CD4-positive, alpha-beta T cell treated with Interferon alpha-2 for 1 hour (primary cell): ENCODE measurements around the gene USP10.
"Not testable (repeated sequence)": the region's sequence is repeated elsewhere in the genome, so short reads cannot be mapped to it uniquely, and the experiment has no call there.

ENCODE experiments used
- DNase-seq, 2 donors: peaks; one replicate each; pipeline ENCODE4 v3.0.0-alpha.2; 2020 to 2022

USP10 gene

DNA sequence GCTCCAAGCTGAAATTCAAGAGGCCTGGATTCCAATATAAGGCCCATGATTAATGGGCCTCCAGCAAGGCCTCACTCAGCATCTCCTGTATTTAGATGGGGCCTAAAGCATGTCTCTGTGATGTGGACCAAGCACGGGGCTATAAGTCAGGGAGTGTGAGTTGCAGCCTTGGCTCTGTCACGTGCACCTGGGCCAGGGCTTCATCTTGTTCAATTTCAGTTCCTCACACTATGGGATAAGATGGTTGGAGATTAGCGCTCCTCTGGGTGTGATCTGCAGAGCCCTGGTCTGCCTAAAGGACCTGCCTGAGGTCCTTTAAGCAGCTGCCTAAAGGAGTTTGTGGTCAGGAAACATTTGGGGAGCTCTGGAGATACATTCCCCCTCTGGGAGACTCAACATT lies 26.2 kb upstream of the USP10 start:
- DNase-seq, result no peak

DNA sequence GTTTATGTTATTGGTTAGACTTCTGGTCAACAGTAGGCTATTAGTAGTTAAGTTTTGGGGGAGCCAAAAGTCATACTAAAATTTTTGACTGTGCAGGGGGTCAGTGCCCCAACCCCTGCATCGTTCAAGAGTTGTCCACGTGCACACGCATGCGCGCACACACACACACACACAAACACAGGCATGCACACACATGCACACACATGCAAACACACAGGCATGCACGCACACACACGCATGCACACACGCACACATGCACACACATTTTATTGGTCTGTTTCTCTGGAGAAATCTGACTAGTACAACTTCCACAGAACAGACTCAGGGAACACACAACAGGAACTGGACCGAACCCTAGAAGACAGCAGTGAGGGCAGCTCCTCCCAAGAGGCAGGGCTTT lies 24.4 kb upstream of the USP10 start:
- DNase-seq, result no peak

DNA sequence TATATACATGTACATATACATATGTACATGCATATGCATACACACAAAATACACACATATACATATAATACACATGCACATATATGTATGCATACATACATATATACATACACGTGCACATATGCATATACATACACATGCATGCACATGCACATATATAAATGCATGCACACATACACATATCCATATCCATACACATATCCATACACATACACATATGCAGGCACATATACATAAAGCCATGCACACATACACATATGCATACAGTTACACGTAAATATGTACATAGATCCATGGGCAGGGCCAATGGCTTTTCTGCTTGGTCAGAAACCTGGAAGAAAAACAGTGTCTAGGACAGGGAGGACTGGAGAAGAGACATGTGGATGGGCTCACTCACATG lies 23.9 kb upstream of the USP10 start:
- DNase-seq, result no peak

- DNase-seq, result no peak
Measured at GRCh38 chr16:84677017-84677803, 22.6 kb upstream of the USP10 start.

DNA sequence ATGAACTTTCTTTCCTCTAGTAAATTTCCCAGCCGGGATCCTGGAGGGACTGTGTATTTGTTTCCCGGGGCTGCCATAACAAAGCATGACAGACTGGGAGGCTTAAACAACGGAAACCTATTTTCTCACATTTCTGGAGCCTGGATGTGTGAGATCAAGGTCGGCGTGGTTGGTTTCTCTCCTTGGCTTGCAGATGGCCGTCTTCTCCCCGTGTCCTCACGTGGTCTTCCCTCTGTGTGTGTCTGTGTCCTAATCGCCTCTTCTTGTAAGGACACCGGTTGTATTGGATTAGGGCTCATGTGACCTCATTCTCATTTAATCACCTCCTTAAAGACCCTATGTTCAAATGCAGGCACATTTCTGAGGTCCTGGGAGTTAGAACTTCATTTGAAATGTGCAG lies 22.0 kb upstream of the USP10 start:
- no peak for DNase-seq

DNA sequence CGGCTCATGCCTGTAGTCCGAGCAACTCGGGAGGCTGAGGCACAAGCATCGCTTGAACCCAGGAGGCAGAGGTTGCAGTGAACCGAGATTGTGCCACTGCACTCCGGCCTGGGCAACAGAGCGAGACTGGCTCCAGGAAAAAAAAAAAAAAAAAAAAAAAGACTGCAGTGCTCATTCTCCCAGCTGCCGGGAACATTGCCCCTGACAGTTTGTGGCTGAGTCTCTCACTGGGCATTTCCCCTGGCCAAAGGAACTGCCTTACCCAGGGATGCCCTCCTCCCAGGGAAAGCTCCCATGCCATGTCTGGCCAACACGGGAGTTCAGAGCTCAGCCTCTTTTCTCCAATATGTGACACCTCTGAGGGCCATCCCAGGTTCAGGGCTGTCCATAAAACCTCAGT lies 21.3 kb upstream of the USP10 start:
- DNase-seq, result no peak

DNA sequence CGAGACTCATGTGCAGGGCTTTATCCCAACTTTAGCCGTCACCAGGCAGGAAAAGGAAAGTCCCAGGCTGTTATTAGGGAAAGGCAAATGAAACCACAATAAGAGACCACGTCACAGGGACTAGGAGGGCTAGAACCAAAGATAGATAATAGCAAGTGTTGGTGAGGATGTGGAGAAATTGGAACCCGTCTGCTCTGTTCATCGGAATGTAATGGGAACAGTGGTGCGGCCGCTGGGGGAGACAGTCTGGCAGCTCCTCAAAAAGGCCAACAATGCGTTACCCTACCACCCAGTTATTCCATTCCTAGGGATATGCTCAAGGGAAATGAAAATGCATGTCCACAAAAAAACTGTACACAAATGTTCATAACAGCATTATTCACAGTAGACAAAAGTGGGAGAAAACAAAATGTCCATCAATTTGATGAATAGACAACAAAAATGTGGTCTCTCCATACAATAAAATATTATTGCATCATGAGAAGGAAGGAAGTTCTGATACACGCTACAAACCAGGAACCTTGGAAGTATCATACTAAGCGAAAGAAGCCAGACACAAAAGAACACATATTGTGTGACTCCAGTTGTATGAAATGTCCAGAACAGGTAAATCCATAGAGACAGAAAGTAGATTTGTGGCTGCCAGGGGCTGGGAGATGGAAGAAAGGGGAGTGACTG lies 19.5 kb upstream of the USP10 start:
- DNase-seq, result no peak

GRCh38 chr16:84680843-84681629 lies 18.8 kb upstream of the USP10 start:
- DNase-seq, result no peak

GRCh38 chr16:84683691-84684591 lies 15.9 kb upstream of the USP10 start:
- DNase-seq, result no peak

DNA sequence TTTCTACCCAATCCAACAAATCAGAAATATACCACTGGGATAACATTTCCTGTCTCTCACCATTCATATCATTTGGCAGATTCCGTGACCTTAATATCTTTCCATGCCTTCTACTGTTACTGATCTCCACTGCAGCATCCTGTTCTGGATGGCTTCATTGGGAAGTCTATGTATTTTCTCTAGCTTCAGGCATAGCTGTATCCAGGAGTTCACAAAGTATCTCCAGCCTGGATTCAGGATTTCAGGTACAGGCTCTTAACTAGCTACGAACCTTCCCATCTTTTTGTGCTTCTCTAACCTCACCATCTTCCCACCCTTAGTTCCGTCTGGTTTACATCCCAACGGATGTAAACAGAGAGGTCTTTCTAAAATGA lies 15.2 kb upstream of the USP10 start:
- DNase-seq, result no peak

DNA sequence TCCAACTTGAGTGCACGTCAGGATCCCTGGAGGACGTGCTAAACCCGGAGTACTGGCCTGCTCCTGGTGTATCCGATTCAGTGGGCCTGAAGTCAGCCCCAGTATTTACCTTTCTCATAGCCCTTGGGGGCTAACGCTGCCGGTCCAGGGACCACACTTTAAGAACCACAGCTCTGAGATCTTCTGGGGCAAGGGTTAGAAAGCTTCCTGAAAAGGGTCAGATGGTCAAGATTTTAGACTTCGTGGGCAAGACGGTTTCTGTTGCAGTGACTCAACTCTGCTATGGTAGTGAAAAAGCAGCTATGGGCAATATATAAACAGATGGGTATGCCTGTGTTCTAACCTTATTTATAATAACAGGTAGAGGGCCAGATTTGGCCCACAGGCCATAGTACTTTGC lies 14.6 kb upstream of the USP10 start:
- DNase-seq, result no peak

DNA sequence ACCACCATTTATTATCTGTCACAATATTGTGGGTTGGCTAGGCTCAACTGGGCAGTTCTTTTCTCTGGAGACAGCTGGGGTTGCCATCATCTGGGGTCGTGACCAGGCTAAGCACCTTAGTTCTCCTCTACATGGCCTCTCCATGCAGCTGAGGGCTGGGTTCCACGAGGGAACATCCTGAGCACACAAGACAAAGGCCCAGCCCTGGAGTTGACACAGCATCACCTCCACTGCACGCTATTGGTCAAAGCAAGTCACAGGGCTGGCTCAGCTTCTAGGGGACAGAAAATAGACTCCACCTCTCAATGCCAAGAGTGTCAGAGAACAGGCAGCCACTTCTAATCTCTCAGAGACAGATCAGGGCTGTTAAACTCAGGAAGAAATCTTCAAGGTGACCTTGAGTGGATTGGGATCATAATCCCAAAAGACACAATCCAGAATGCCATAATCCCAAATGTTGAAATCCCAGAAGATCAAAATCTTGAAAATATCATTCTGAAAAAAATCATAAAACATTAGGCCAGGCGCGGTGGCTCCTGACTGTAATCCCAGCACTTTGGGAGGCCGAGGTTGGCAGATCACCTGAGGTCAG lies 13.0 kb upstream of the USP10 start:
- no peak for DNase-seq

- DNase-seq, result peak in 1 of 2 donors; percentile 27
Measured at GRCh38 chr16:84687715-84688114, 12.1 kb upstream of the USP10 start.

GRCh38 chr16:84688163-84688562 lies 11.6 kb upstream of the USP10 start:
- DNase-seq, result not testable (repeated sequence)

- no peak for DNase-seq
Measured at GRCh38 chr16:84689111-84689510, 10.7 kb upstream of the USP10 start.

DNA sequence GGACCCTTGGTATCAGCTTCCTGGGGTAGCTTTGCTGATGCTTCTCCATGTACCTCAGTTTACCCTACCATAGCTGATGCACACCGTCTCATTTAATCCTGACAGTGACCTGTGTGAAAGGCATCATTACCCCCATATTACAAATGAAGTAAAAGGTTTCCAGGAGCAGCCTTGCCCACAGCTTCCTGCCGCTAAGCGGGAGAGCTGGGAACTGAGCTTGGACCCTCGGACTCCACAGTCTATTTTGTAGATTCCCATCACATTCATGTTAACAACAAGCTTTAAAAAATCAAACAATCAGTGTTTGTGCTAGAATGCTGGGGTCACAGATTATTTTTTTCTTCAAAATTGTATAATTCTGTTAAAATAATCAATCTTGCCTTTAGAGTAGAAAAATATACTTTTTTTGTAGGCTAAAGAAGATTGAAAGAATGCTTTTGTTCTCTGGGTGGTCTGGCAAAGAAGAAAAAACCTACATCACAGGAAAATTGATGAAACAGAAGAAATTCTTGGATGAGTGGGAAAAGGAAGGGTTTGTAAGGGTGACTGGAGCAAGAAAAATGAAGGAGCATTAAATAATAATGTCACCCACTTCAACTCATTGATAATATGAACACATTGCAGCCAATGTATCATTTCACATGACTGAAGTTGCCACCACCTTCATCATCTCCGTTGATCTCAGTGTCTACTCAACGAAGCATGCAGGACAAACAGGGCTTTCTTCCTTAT lies 9.5 kb upstream of the USP10 start:
- DNase-seq, result no peak

- DNase-seq, result no peak
Measured at GRCh38 chr16:84692451-84693214, 7.2 kb upstream of the USP10 start.

DNA sequence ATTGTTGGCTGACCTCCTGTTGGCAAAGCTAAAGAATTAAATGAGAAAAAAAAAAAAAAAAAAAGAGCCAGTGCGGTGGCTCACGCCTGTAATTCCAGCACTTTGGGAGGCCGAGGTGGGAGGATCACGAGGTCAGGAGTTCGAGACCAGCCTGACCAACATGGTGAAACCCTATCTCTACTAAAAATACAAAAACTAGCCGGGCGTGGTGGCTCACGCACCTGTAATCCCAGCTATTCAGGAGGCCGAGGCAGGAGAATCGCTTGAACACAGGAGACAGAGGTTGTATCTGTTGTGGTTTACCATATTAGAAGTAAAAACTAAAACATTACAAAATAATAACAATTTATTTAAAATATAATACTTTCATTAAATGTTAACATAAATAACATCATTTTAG lies 5.9 kb upstream of the USP10 start:
- DNase-seq, result not testable (repeated sequence)

DNA sequence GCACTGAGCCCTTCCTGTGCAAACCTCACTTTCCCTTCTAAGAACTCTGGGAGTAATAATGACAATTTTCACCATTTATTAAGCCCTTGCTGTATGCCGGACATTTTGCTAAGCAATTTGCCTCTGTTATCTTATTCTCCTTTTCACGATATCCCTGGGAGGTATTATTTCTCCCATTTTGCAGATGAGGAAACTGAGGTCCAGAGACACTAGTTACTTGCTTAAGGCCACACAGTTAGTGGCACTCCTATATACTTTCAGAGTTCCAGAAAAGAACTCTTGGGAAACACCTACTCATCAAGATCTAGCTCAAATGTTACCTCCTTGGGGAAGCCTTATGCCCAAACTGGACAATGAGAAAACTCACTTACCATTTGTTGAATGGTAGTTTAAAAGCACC lies 4.8 kb upstream of the USP10 start:
- no peak for DNase-seq

DNA sequence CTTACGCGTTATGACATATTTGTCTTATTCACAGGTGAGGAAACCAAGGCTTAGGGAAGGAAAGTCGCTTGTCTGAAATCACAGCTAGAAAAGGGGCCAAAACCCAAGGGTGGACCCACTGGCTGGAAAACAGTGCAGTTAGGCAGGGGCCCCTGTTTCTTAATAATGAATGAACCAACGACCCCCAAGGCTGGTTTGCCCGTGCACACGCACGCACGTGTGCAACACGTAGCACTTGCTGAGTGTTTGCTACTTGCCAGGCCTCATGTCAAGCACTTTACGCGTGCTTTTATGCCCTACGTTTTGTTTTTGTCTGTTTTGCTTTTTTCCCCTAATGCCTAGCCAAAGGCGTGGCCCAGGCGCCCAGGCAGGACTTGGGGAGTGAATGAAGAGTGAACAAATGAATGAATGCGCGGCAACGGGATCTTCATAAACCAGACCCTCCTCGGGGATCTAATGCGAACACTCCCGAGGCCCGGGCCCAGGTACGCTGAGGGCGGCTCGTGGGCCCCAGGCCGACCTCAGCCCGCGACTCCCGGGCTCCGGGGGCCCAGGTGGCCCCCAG lies 571 bp upstream of the USP10 start:
- DNase-seq, result no peak
